Heart left ventricle (tissue), 13 donors: Measurements from ENCODE around the gene NLRP9.

Experiments
- POLR2A ChIP-seq, 2 donors: fragments of 450-650 bp; IDR thresholded peaks; one replicate each; pipeline ENCODE4 v1.6.1; 2017; ENCODE audit warnings: antibody characterized with exemption in 2 of 2, mild to moderate bottlenecking in 2 of 2, moderate library complexity in 2 of 2
- TF ChIP-seq, protein P1 (sequence below), 12 donors: fragments of 200-600 bp; sonication (generic) in 4 of 12; IDR thresholded peaks; one replicate each; pipeline versions ENCODE4 v1.5.0 to v1.8.0; 2018 to 2022; ENCODE audit warnings: antibody characterized with exemption in 12 of 12, mild to moderate bottlenecking in 5 of 12
- donor health status: ischemic (EF 13 %, LVEDD 7.1; RV severe dilation, severe dysfunction).
- donor health status: DM: no; HTN: yes; CAD: no.
- donor health status: DM: no; HTN: no; CAD: no.
- donor health status: ischemic (EF 25% LVEDD 6.9; RV normal size, moderate dysfunction).
- donor health status: ischemic (EF 25% LVEDD 5.7; RV mildly dilated, moderate dysfunction).
- donor health status: ischemic (EF 35%, LVEDD 5.7; RV mildly dilated, moderate dysfunction).
- donor health status: nonischemic (EF 11% LVEDD 7.7; RV severe dilation, severe dysfunction).
- donor health status: DM: yes; HTN: yes; CAD: no.
- donor health status: PGD.
- donor health status: ischemic (EF 29% LVEDD 5.4; RV normal size, mild dysfunction).
- donor health status: nonischemic (EF 23%, LVEDD 6.1; RV moderate dilation, normal function).

DNA sequence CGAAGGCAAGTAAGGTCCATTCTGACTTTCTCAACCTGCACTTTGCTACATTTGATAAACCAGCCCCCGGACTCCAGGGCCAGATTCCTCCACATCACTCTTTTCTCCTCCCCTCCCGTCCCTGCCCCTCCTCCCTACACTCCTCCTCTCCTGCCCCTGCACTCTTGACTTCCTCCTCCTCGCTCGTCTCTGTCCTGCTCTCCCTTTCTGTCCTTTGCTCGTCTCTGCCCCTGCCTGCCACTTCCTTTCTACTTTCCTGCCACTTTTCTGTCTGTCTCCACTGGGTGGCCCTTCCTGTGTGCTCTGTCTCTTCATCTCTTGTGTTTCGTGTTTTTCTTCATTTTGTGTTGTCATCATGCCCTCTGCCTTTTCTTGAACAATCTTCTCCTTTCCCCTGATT, 76.4 kb downstream of the NLRP9 start:
- TF ChIP-seq, protein P1, sequence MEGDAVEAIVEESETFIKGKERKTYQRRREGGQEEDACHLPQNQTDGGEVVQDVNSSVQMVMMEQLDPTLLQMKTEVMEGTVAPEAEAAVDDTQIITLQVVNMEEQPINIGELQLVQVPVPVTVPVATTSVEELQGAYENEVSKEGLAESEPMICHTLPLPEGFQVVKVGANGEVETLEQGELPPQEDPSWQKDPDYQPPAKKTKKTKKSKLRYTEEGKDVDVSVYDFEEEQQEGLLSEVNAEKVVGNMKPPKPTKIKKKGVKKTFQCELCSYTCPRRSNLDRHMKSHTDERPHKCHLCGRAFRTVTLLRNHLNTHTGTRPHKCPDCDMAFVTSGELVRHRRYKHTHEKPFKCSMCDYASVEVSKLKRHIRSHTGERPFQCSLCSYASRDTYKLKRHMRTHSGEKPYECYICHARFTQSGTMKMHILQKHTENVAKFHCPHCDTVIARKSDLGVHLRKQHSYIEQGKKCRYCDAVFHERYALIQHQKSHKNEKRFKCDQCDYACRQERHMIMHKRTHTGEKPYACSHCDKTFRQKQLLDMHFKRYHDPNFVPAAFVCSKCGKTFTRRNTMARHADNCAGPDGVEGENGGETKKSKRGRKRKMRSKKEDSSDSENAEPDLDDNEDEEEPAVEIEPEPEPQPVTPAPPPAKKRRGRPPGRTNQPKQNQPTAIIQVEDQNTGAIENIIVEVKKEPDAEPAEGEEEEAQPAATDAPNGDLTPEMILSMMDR (IDR thresholded peaks at IDR 0.05): no peak
- TF ChIP-seq POLR2A (IDR thresholded peaks at IDR 0.05): no peak
